Transverse colon (tissue), 4 donors: ENCODE results near the gene PI16. TPM values are rescaled to one million over a fixed set of nuclear protein-coding genes. Genes with fewer than 3 reads are reported as not detected.

ENCODE experiments used
- DNase-seq: peaks from one replicate; pipeline ENCODE4 v3.0.0-alpha.2; 2019
- H3K27ac ChIP-seq, 4 donors: fragments of 200-600 bp; sonication (generic); 2 replicates each; pipeline ENCODE4 v1.5.1; 2016 to 2018; ENCODE audit warnings: inconsistent platforms in 4 of 4
- H3K27me3 ChIP-seq: fragments of 200-600 bp; sonication (generic); 2 replicates; pipeline ENCODE4 v1.5.1; 2017; ENCODE audit warnings: inconsistent platforms
- H3K36me3 ChIP-seq, 4 donors: fragments of 200-600 bp; sonication (generic); 2 replicates each; pipeline ENCODE4 v1.5.1; 2017 to 2019; ENCODE audit warnings: inconsistent platforms in 4 of 4
- H3K4me1 ChIP-seq, 4 donors: fragments of 200-600 bp; sonication (generic); 2 replicates each; pipeline ENCODE4 v1.5.1; 2017 to 2020; ENCODE audit warnings: inconsistent platforms in 4 of 4
- H3K4me3 ChIP-seq, 4 donors: fragments of 200-600 bp; sonication (generic); 1 replicate in 1 of 4; 2 replicates in 3 of 4; pipeline versions ENCODE4 v1.5.1 to v1.6.1; 2017 to 2019; ENCODE audit warnings: inconsistent platforms in 4 of 4
- H3K9me3 ChIP-seq, 2 donors: fragments of 200-600 bp; sonication (generic); 2 replicates each; pipeline ENCODE4 v1.5.1; 2017 to 2019; ENCODE audit warnings: inconsistent platforms in 2 of 2
- CTCF ChIP-seq, 5 experiments: fragments of 200-600 bp in 3 of 5; fragments of 450-650 bp in 2 of 5; sonication (generic) in 3 of 5; IDR thresholded peaks; 1 replicate in 2 of 5; 2 replicates in 3 of 5; pipeline ENCODE4 v1.5.1; 2016 to 2017; ENCODE audit warnings: antibody characterized with exemption in 5 of 5, inconsistent platforms in 3 of 5, mild to moderate bottlenecking in 2 of 5, moderate library complexity in 1 of 5
- EP300 ChIP-seq: sonication (generic); formaldehyde crosslinking; IDR thresholded peaks from one replicate; pipeline ENCODE4 v1.6.1; 2017; ENCODE audit warnings: antibody characterized with exemption, low read depth
- POLR2A ChIP-seq: fragments of 450-650 bp; IDR thresholded peaks from one replicate; pipeline ENCODE4 v1.6.1; 2016; ENCODE audit warnings: antibody characterized with exemption, mild to moderate bottlenecking, moderate library complexity
- POLR2AphosphoS5 ChIP-seq, 3 donors: sonication (generic); formaldehyde crosslinking; IDR thresholded peaks; one replicate each; pipeline ENCODE4 v1.6.1; 2016; ENCODE audit warnings: antibody characterized with exemption in 3 of 3
- WGBS, 2 donors: methylation state at CpG; one replicate each; pipeline ENCODE4 v1.1.5; 2018; ENCODE audit warnings: low coverage in 1 of 2; 5-methylcytosine and 5-hydroxymethylcytosine counted together
- in situ Hi-C, 4 donors: fragments of 200-750 bp; cut with MboI; loops; one replicate each; pipeline versions ENCODE4 v1.15.0 to v1.15.1; 2017; ENCODE audit warnings: low sequenced_read_pairs in 3 of 4, low pct_ligation_motif_present in 1 of 4, low pct_unique_long_range_greater_than_20kb in 1 of 4
- intact Hi-C: fragments of 100-400 bp; cut with DNase I; formaldehyde crosslinking; loops from one replicate; pipeline ENCODE4 v1.15.1; 2023; ENCODE audit warnings: low total_unique reads
- total RNA-seq, 4 donors: library from RNA; depleted of rRNA; stranded (reverse); fragments of >200 nt; gene quantifications; one replicate each; pipeline ENCODE4 v1.1.0, GENCODE V29; 2016

PI16 gene
- total RNA-seq, result 1 to 10 TPM in 2 of 4 donors, under 1 TPM in 1, not detected in 1; 0.60 to 5.6 (median 4.0) TPM

GRCh38 chr6:36954262-36954931, at the start of gene PI16:
PI16 (plus strand) TSS chr6:36954738; CDS start chr6:36954761, 23 bp downstream.
- no peak for DNase-seq
- no peaks in the 10 kb centered on the region for H3K4me1 ChIP-seq
- intact Hi-C loops, result no loop called here
- WGBS, 2 donors, result 67% methylated on average over 14 of the region's 14 CpGs; no CpG with 5 or more reads in 1 of the 2 donors
- in situ Hi-C loops, result no loop called here
- H3K36me3 ChIP-seq, result no peaks in the 10 kb centered on the region
- TF ChIP-seq POLR2A, result no peak
- no peak for TF ChIP-seq EP300
- TF ChIP-seq CTCF (IDR thresholded peaks at IDR 0.05), result no peak
- TF ChIP-seq POLR2AphosphoS5 (IDR thresholded peaks at IDR 0.05), result no peak
- H3K27ac ChIP-seq, result no peak within 1 kb of the TSS
- H3K27me3 ChIP-seq, result no peaks in the 10 kb centered on the region
- no peak within 1 kb of the TSS for H3K4me3 ChIP-seq
- no peaks in the 10 kb centered on the region for H3K9me3 ChIP-seq

- H3K36me3 ChIP-seq, result peaks cover 0 to 42% (median 21%) of the 10 kb centered on the region in 4 donors
- H3K27me3 ChIP-seq, result no peaks in the 10 kb centered on the region
- in situ Hi-C loops (no loop called here), intact Hi-C loops (no loop called here)
- no peaks in the 10 kb centered on the region for H3K9me3 ChIP-seq
- 92% methylated on average over 5 of the region's 5 CpGs; no CpG with 5 or more reads in 1 of the 2 donors for whole genome bisulfite sequencing, 2 donors
- H3K4me3 ChIP-seq, result no peak overlapping the region
- peaks cover 0 to 33% (median 6%) of the 10 kb centered on the region in 4 donors for H3K4me1 ChIP-seq
- no peak for DNase-seq
- H3K27ac ChIP-seq, result peak overlapping the region; percentile 0 to 24 (median 9)
- TF ChIP-seq POLR2A (no peak), EP300 (no peak), CTCF (IDR thresholded peaks at IDR 0.05) (no peak), POLR2AphosphoS5 (IDR thresholded peaks at IDR 0.05) (no peak)
Observed at GRCh38 chr6:36904851-36905393, 49.6 kb upstream of the PI16 start.

- peak; percentile 20 for DNase-seq
- TF ChIP-seq CTCF (IDR thresholded peaks at IDR 0.05) (no peak), POLR2A (no peak), POLR2AphosphoS5 (IDR thresholded peaks at IDR 0.05) (no peak), EP300 (no peak)
- H3K36me3 ChIP-seq, result peaks cover 0 to 32% (median 13%) of the 10 kb centered on the region in 4 donors
- intact Hi-C loops (no loop called here), in situ Hi-C loops (no loop called here)
- WGBS, 2 donors, result 0 to 18% methylated on average over 2 of the region's 2 CpGs
- no peaks in the 10 kb centered on the region for H3K27me3 ChIP-seq
- no peaks in the 10 kb centered on the region for H3K9me3 ChIP-seq
- no peak overlapping the region for H3K4me3 ChIP-seq
- peak overlapping the region; percentile 1 to 63 (median 35) for H3K27ac ChIP-seq
- H3K4me1 ChIP-seq, result peaks cover 0 to 34% (median 6%) of the 10 kb centered on the region in 4 donors
Observed at GRCh38 chr6:36906539-36907325, 47.8 kb upstream of the PI16 start.

GRCh38 chr6:36907781-36908180, 46.8 kb upstream of the PI16 start:
- Histone ChIP-seq H3K27ac (peak overlapping the region; percentile 1 to 63 (median 35)), H3K27me3 (no peaks in the 10 kb centered on the region), H3K4me3 (no peak overlapping the region), H3K36me3 (peaks cover 0 to 21% (median 8%) of the 10 kb centered on the region in 4 donors), H3K9me3 (no peaks in the 10 kb centered on the region), H3K4me1 (peaks cover 0 to 40% (median 6%) of the 10 kb centered on the region in 4 donors)
- TF ChIP-seq POLR2A, result no peak
- intact Hi-C loops (no loop called here), in situ Hi-C loops (no loop called here)
- peak; percentile 44 for DNase-seq
- WGBS, 2 donors, result 45 to 61% methylated on average over 5 of the region's 5 CpGs
